ENCODE results near the gene EPHA10.

EPHA10 gene

DNA sequence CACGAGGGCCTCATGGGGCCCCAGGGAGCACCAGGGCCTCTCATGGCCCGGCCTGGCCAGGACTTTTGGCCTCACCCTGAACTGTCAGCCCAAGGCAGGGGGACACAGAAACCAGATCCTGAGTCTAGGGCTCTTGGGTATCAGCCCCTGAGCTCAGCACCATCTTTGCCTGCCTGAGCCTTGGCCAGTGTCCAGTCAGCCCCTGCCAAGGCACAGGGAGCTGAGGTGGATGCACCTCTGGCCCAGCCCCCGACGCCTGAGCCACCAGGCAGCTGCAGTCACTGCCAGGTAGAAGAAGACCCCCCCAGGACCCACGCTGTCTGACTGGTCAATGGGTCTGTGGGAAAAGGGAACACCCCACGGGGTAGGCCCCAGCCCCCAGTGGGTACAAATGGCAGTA, 47.3 kb downstream of the EPHA10 start:
- TF ChIP-seq, protein P1, sequence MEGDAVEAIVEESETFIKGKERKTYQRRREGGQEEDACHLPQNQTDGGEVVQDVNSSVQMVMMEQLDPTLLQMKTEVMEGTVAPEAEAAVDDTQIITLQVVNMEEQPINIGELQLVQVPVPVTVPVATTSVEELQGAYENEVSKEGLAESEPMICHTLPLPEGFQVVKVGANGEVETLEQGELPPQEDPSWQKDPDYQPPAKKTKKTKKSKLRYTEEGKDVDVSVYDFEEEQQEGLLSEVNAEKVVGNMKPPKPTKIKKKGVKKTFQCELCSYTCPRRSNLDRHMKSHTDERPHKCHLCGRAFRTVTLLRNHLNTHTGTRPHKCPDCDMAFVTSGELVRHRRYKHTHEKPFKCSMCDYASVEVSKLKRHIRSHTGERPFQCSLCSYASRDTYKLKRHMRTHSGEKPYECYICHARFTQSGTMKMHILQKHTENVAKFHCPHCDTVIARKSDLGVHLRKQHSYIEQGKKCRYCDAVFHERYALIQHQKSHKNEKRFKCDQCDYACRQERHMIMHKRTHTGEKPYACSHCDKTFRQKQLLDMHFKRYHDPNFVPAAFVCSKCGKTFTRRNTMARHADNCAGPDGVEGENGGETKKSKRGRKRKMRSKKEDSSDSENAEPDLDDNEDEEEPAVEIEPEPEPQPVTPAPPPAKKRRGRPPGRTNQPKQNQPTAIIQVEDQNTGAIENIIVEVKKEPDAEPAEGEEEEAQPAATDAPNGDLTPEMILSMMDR (IDR thresholded peaks at IDR 0.05; ENCODE audit: insufficient read depth, low read length) = no peak
- no peak for TF ChIP-seq SPI1 (IDR thresholded peaks at IDR 0.05; ENCODE audit: borderline replicate concordance, low read depth)
- no peak for TF ChIP-seq GABPA (IDR thresholded peaks at IDR 0.05; ENCODE audit: low read depth)
- TF ChIP-seq POLR2AphosphoS5 (IDR thresholded peaks at IDR 0.05; ENCODE audit: low read depth) = no peak
- TF ChIP-seq, protein P2, sequence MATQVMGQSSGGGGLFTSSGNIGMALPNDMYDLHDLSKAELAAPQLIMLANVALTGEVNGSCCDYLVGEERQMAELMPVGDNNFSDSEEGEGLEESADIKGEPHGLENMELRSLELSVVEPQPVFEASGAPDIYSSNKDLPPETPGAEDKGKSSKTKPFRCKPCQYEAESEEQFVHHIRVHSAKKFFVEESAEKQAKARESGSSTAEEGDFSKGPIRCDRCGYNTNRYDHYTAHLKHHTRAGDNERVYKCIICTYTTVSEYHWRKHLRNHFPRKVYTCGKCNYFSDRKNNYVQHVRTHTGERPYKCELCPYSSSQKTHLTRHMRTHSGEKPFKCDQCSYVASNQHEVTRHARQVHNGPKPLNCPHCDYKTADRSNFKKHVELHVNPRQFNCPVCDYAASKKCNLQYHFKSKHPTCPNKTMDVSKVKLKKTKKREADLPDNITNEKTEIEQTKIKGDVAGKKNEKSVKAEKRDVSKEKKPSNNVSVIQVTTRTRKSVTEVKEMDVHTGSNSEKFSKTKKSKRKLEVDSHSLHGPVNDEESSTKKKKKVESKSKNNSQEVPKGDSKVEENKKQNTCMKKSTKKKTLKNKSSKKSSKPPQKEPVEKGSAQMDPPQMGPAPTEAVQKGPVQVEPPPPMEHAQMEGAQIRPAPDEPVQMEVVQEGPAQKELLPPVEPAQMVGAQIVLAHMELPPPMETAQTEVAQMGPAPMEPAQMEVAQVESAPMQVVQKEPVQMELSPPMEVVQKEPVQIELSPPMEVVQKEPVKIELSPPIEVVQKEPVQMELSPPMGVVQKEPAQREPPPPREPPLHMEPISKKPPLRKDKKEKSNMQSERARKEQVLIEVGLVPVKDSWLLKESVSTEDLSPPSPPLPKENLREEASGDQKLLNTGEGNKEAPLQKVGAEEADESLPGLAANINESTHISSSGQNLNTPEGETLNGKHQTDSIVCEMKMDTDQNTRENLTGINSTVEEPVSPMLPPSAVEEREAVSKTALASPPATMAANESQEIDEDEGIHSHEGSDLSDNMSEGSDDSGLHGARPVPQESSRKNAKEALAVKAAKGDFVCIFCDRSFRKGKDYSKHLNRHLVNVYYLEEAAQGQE (IDR thresholded peaks at IDR 0.05; ENCODE audit: insufficient replicate concordance, low read depth) = no peak
- Histone ChIP-seq H3K4me3 (replicated peaks; ENCODE audit: insufficient read depth, low read length) (no peak overlapping the region), H3K27ac (replicated peaks) (no peak overlapping the region), H3K27me3 (ENCODE audit: insufficient read depth, poor library complexity, severe bottlenecking) (no peaks in the 10 kb centered on the region)
- DNase-seq (ENCODE audit: low read depth in 1 of 2, low spot score in 1 of 2) = no peak

DNA sequence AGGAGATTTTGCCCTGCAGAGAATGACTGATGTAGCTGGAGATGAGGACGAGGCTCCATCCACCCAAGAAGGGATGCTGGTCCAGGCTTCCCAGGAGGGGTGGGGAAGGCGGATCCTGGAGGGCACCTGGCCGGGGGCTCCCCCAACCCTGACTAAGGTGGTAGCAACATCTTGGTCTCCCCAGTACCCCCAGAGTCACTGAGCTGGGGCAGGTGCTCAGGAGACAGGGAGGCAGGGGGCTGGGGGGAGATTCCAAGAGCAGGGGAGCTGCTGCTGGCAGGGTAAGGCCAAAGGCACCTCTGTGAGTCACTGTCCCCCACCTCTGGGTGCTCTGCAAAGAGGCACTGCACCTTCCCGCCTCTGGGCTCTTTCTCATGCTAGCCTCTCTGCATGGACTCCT, 48.6 kb downstream of the EPHA10 start:
- TF ChIP-seq POLR2AphosphoS5 (IDR thresholded peaks at IDR 0.05; ENCODE audit: low read depth) = no peak
- TF ChIP-seq, protein P1 (IDR thresholded peaks at IDR 0.05; ENCODE audit: insufficient read depth, low read length) = no peak
- TF ChIP-seq, protein P2 (IDR thresholded peaks at IDR 0.05; ENCODE audit: insufficient replicate concordance, low read depth) = no peak
- no peak for TF ChIP-seq SPI1 (IDR thresholded peaks at IDR 0.05; ENCODE audit: borderline replicate concordance, low read depth)
- TF ChIP-seq GABPA (IDR thresholded peaks at IDR 0.05; ENCODE audit: low read depth) = no peak
- H3K27ac ChIP-seq (replicated peaks) = no peak overlapping the region
- H3K4me3 ChIP-seq (replicated peaks; ENCODE audit: insufficient read depth, low read length) = no peak overlapping the region
- DNase-seq (ENCODE audit: low read depth in 1 of 2, low spot score in 1 of 2) = no peak
- H3K27me3 ChIP-seq (ENCODE audit: insufficient read depth, poor library complexity, severe bottlenecking) = no peaks in the 10 kb centered on the region

DNA sequence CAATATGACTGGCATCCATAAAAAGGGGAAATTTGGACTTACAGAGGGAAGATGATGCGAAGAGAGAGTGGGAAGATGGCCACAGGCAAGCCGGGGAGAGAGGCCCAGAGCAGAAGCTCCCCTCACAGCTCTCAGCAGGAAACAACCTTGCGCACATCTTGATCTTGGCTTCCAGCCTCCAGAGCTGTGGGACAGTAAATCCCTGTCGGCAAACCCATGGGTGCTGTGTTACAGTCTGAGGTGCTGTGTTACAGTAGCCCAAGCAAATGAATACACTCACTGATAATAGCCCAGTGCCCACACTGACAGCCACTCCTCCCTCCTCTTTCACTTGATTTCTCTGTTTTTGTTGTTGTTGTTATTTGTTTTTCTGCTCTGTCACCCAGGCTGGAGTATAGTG, 50.2 kb downstream of the EPHA10 start:
- no peaks in the 10 kb centered on the region for H3K27me3 ChIP-seq (ENCODE audit: insufficient read depth, poor library complexity, severe bottlenecking)
- no peak for TF ChIP-seq GABPA (IDR thresholded peaks at IDR 0.05; ENCODE audit: low read depth)
- TF ChIP-seq, protein P2 (IDR thresholded peaks at IDR 0.05; ENCODE audit: insufficient replicate concordance, low read depth) = no peak
- no peak overlapping the region for H3K27ac ChIP-seq (replicated peaks)
- DNase-seq (ENCODE audit: low read depth in 1 of 2, low spot score in 1 of 2) = no peak
- H3K4me3 ChIP-seq (replicated peaks; ENCODE audit: insufficient read depth, low read length) = no peak overlapping the region

DNA sequence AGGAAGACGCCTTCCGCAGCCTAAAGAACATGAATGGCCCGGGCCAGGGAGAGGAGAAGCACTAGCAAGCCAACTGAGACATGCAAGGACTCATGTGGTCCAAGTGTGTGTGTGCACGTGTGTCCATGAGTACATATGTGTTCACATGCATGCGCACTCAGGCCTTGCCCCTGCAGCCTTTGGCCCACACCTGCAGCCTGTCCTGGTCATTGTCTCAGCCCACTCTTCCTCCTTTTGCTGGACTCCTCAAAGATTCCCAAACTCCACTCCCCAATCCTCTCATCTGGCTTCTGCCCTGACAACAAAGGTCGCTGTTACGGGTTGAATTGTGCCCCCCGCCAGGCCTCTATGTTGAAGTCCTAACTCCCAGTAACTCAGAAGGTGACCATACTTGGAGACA, 50.7 kb downstream of the EPHA10 start:
- DNase-seq (ENCODE audit: low read depth in 1 of 2, low spot score in 1 of 2) = no peak
- TF ChIP-seq POLR2AphosphoS5 (IDR thresholded peaks at IDR 0.05; ENCODE audit: low read depth) (no peak), GABPA (IDR thresholded peaks at IDR 0.05; ENCODE audit: low read depth) (no peak), SPI1 (IDR thresholded peaks at IDR 0.05; ENCODE audit: borderline replicate concordance, low read depth) (no peak)
- TF ChIP-seq, protein P2 (IDR thresholded peaks at IDR 0.05; ENCODE audit: insufficient replicate concordance, low read depth) = no peak
- TF ChIP-seq, protein P1 (IDR thresholded peaks at IDR 0.05; ENCODE audit: insufficient read depth, low read length) = no peak
- Histone ChIP-seq H3K27ac (replicated peaks) (no peak overlapping the region), H3K27me3 (ENCODE audit: insufficient read depth, poor library complexity, severe bottlenecking) (no peaks in the 10 kb centered on the region), H3K4me3 (replicated peaks; ENCODE audit: insufficient read depth, low read length) (no peak overlapping the region)
